Omental fat pad (tissue), 4 donors: ENCODE measurements around the gene CCT4. TPM values are rescaled to one million over a fixed set of nuclear protein-coding genes. Genes with fewer than 3 reads are reported as not detected.

ENCODE experiments used
- ATAC-seq: fragments of 150-250 bp; one replicate; pipeline ENCODE4 v1.9.1; 2016; ENCODE audit warnings: mild to moderate bottlenecking, moderate library complexity; ENCODE audit not compliant: low FRiP score
- DNase-seq: peaks from one replicate; pipeline ENCODE4 v3.0.0-alpha.2; 2019; ENCODE audit warnings: low spot score
- small RNA-seq: library from RNA; depleted of rRNA; stranded (forward); fragments of <200 nt; gene quantifications from one replicate; pipeline ENCODE3, GENCODE V24; 2016
- total RNA-seq, 4 donors: library from RNA; depleted of rRNA; stranded (reverse); fragments of >200 nt; gene quantifications; one replicate each; pipeline ENCODE4 v1.1.0, GENCODE V29; 2016
- TF ChIP-seq, protein P1 (sequence below), 3 donors: fragments of 450-650 bp; IDR thresholded peaks; one replicate each; pipeline ENCODE4 v1.5.1; 2016 to 2017; ENCODE audit warnings: antibody characterized with exemption in 3 of 3, mild to moderate bottlenecking in 3 of 3, moderate library complexity in 2 of 3

CCT4 gene
- total RNA-seq, 4 donors from 2014 or later = 62.9 to 86.1 (median 82.0) TPM

DNA sequence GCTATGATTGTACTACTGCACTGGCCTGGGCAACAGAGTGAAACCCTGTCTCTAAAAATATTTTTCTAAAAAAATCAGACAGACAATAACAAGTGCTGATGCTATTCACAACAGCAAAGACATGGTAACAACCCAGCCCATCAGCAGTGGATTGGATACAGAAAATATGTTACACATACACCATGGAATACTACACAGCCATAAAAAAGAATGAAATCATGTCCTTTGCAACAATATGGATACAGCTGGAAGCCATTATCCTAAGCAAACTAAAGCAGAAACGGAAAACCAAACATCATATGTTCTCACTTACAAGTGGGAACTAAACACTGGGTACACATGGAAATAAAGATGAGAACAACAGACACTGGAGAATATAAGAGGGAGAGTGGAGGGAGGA lies 54.5 kb downstream of the CCT4 start:
- no peak for ATAC-seq
- DNase-seq = no peak
- TF ChIP-seq, protein P1, sequence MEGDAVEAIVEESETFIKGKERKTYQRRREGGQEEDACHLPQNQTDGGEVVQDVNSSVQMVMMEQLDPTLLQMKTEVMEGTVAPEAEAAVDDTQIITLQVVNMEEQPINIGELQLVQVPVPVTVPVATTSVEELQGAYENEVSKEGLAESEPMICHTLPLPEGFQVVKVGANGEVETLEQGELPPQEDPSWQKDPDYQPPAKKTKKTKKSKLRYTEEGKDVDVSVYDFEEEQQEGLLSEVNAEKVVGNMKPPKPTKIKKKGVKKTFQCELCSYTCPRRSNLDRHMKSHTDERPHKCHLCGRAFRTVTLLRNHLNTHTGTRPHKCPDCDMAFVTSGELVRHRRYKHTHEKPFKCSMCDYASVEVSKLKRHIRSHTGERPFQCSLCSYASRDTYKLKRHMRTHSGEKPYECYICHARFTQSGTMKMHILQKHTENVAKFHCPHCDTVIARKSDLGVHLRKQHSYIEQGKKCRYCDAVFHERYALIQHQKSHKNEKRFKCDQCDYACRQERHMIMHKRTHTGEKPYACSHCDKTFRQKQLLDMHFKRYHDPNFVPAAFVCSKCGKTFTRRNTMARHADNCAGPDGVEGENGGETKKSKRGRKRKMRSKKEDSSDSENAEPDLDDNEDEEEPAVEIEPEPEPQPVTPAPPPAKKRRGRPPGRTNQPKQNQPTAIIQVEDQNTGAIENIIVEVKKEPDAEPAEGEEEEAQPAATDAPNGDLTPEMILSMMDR (IDR thresholded peaks at IDR 0.05) = no peak

DNA sequence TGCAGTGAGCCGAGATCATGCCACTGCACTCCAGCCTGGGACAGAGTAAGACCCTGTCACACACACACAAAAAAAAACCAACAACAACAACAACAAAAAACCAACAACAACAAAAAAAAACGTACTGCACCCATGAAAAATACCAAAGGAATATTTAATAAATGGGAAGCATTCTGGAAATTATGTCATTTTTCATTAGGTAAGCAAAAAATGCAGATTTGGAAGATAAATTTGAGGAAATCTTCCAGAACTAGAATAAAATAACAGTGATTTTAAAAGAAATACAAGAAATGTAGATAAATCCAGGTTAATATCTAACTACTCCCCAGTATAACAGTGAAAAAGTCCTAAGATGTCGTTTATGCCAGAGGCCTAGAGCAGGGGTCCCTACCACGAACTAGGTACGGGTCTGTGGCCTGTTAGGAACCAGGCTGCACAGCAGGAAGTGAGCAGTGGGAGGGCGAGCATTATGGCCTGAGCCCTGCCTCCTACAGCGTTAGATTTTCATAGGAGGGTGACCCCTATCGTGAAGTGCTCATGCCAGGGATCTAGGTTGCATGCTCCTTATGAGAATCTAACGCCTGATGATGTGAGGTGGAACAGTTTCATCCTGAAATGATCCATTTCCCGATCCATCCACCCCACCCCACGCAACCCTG lies 56.1 kb downstream of the CCT4 start:
- TF ChIP-seq, protein P1 (IDR thresholded peaks at IDR 0.05) = no peak
- DNase-seq = no peak
- ATAC-seq = no peak

DNA sequence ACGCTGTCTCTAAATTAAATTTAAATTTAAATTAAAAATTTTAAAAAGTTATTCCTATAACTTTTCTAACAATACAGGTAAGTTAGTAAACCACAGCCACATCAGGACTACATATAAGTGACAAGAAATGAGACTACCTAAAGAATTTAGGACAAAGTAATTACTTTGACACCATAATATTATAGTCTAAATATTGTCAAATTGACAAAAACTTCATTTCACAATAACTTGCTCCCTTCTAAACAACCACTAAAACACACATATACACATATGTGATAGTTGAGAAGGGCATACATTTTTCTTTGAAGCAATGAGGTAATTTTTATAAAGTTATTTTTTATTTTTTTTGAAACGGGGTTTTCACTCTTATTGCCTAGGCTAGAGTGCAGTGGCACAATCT lies 66.2 kb downstream of the CCT4 start:
- TF ChIP-seq, protein P1 (IDR thresholded peaks at IDR 0.05) = no peak
- no peak for ATAC-seq

More for the DNA sequence above, 66.2 kb downstream of the CCT4 start:
- DNase-seq = no peak

Small RNA genes lying within 50 kb of the gene (small RNA-seq; reads per million reads assigned to genes)
- not detected for gene RF00019

Other genes starting within 250 kb of the CCT4 start
- 1 to 10 TPM; 1.4 to 3.9 (median 1.8) TPM for gene FAM161A, start 34.6 kb downstream of the CCT4 start, total RNA-seq
- 10 to 100 TPM; 38.4 to 56.6 (median 40.6) TPM for gene COMMD1, start 17.0 kb upstream of the CCT4 start, total RNA-seq